NOMO-1 (cell line): ENCODE measurements around the gene RNF214.
"Not testable (repeated sequence)": the region's sequence is repeated elsewhere in the genome, so short reads cannot be mapped to it uniquely, and the experiment has no call there.

Experiments used
- DNase-seq, 2 experiments: peaks; one replicate each; lab custom pipeline; 2025; ENCODE audit not compliant: unreplicated experiment in 2 of 2; lab: John Stamatoyannopoulos, UW

RNF214 gene

GRCh38 chr11:117232092-117232878 lies at the start of gene RNF214:
TSS of gene RNF214 (plus strand) at chr11:117232671. CDS start at chr11:117234273, 1,602 bp downstream.
- peak; percentile 64 to 81 for DNase-seq

GRCh38 chr11:117183178-117183577 lies 49.3 kb upstream of the RNF214 start:
- not testable (repeated sequence) for DNase-seq

- DNase-seq = no peak
Measured at GRCh38 chr11:117183724-117184349, 48.6 kb upstream of the RNF214 start.

GRCh38 chr11:117185736-117186430 lies 46.6 kb upstream of the RNF214 start:
- DNase-seq = peak; percentile 62

GRCh38 chr11:117186431-117186761 lies 46.1 kb upstream of the RNF214 start:
- no peak for DNase-seq

GRCh38 chr11:117187007-117187406 lies 45.5 kb upstream of the RNF214 start:
- DNase-seq = no peak

GRCh38 chr11:117187428-117187798 lies 45.1 kb upstream of the RNF214 start:
- no peak for DNase-seq

- DNase-seq = no peak
Measured at GRCh38 chr11:117187799-117188481, 44.5 kb upstream of the RNF214 start.

GRCh38 chr11:117188620-117189081 lies 43.8 kb upstream of the RNF214 start:
- no peak for DNase-seq

- peak; percentile 83 to 92 for DNase-seq
Measured at GRCh38 chr11:117189191-117189940, 43.1 kb upstream of the RNF214 start.

GRCh38 chr11:117189941-117190544 lies 42.4 kb upstream of the RNF214 start:
- no peak for DNase-seq

- no peak for DNase-seq
Measured at GRCh38 chr11:117191680-117192400, 40.6 kb upstream of the RNF214 start.

GRCh38 chr11:117192401-117192875 lies 40.0 kb upstream of the RNF214 start:
- no peak for DNase-seq

GRCh38 chr11:117193130-117194020 lies 39.1 kb upstream of the RNF214 start:
- no peak for DNase-seq

- no peak for DNase-seq
Measured at GRCh38 chr11:117194267-117194666, 38.2 kb upstream of the RNF214 start.

GRCh38 chr11:117195258-117195657 lies 37.2 kb upstream of the RNF214 start:
- DNase-seq = no peak

GRCh38 chr11:117195761-117196160 lies 36.7 kb upstream of the RNF214 start:
- no peak for DNase-seq

GRCh38 chr11:117197006-117197405 lies 35.5 kb upstream of the RNF214 start:
- DNase-seq = no peak
